ENCODE results near the gene PPP2R5E.

PPP2R5E gene

DNA sequence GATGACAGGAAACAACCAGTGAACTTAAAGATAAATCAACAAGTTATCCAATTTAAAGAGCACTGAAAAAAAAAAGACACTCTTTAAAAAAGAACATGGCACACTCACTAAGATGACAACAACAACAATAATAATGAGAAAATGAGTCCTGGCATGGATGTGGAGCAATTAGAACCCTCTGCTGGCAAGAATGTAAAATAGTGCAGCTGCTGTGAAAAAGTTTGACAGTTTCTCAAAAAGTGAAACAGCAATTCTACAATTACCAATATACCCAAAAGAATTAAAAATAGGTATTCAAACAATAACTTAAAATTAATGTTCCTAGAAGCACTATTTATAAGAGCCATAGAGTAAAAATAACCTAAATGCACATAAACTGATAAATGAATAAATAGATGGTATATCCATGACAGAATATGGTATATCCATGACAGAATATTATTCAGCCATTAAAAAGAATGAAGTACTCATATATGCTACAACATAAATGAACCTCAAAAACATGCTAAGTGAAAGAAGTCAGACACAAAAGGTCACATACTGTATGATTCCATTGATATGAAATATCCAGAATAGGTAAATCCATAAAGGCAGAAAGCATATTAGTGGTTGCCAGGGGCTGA lies 175.3 kb downstream of the PPP2R5E start:
- no peak for DNase-seq

DNA sequence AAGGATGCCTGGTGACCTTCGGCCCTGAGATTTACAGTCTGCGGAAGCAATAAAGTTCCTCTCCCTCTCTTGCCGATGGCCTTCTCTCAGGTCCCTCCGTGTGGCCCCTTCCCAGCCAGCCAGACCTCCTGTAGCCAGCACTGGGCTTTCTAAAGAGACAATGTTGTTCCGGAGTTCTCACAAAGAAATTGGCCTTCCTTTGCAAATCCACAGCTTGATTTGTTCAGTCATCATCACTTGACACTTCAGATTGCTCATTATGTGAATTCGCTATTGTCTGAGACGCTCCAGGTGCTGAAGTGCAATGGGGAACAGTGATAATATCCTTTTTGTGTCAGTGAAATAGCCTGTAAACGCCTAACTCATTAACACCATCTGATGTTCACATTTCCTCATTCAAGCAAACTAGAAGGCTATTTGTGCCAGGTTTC lies 180.8 kb downstream of the PPP2R5E start:
- DNase-seq: no peak

DNA sequence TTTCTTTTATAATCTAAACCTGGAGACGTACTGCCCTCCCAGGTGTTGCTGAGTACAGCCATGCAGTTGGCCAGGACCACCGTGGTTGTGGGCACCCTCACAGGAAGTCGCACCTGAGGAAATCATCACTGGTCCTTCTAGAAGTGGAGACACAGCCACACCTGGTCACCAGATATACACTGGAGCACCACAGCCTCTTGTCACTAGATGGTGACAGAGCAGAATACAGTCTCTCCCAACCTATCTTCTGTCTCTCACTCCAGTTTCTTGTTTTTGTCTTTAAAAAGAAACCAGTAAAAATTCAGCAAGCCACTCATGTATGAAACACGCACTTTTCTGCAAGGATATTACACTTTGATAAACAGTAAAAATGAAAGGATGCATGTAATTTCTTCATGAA lies 181.4 kb downstream of the PPP2R5E start:
- no peak for DNase-seq

GRCh38 chr14:63357841-63358240 lies 185.3 kb downstream of the PPP2R5E start:
- no peak for DNase-seq

DNA sequence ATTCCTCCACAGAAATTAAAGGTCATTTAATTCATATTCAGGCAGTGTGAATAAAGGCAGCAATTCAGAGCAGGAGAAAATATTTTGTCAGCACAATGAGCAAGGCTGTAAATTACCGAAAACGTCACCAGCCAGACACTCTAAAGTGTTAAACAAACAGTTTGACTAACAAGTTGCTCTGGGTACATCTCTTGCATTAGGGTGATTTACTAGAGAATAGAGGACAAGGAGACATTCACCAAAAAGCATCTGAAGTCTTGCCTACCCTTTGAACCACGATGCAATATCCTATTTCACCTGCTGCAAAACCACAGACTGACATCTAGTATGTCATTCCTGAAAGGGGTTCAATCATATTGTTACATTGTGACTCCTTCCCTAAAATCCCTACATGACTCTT lies 197.4 kb downstream of the PPP2R5E start:
- DNase-seq: no peak

- DNase-seq: no peak
These were observed 198.8 kb downstream of the PPP2R5E start for GRCh38 chr14:63344336-63344735.

DNA sequence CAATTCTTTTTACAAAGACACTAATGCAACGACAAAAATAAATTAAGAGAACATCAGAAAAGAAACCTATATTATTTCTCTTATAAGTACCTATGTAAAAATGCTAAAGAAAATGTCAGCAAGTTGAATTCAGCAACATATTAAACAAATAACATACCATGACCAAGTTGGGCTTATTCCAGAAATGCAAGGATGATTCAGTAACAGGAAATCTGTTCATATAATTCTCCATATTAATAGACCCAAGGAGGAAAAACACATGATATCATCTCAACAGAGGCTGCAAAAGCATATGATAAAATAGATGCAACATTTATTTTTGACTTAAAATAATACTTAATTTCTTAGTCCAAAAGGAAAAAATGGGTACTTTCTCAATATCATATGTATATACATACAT lies 199.3 kb downstream of the PPP2R5E start:
- peak; percentile 39 for DNase-seq

- DNase-seq: no peak
These were observed 200.8 kb downstream of the PPP2R5E start for GRCh38 chr14:63342371-63342770.

DNA sequence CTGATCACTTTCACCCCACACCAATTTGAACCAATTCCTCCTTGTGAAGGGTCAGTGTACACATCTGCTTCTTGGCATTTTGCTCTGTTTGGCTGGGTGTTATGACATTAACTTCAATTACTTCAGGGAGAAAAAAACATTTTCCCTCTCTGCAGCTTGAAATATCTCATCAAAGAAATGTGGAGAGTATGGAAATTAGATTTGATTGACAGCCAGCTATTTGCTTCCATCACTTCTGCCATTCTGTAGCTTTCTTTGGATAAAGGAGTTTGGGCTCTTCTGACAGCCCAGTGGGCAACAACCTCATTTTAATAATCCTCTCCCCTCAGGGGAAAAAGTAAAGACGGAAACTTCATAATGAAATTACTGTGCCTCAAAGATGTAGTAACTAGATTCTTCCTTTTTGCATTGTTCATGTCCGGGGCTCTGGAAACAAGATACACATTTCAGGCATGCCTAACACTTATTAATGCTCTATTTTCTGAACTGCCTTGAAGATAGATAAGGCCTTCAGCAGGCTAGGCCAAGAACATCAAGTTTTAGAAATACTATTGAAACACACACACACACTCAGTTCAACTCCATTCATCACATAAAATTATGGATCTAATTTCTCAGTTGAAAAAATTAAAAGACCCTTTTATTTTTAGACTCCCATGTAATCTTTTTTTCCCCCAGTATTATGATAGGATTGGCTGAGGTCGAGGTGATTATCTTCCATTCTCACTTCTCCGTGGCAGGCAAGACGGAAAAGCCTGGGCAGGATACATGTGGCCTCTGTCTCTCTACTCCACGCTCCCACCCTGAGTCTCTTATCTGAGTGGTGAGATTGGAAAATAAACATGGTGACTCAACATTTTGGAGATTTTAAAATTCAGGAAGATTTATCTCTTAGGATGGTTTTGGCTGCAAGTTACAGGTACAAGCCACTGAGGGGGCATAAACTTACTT lies 214.1 kb downstream of the PPP2R5E start:
- no peak for DNase-seq

GRCh38 chr14:63326840-63327239 lies 216.3 kb downstream of the PPP2R5E start:
- DNase-seq: no peak

GRCh38 chr14:63322897-63323573 lies 220.1 kb downstream of the PPP2R5E start:
- no peak for DNase-seq

- no peak for DNase-seq
These were observed 220.7 kb downstream of the PPP2R5E start for GRCh38 chr14:63322472-63322871.

Data from EL (cell line).